Activated CD8-positive, alpha-beta memory T cell treated with anti-CD3 and anti-CD28 coated beads, Interleukin-2, amount 50 U/mL, for 1 hour (primary cell): ENCODE measurements around the gene MFF.

Experiments
- DNase-seq: peaks from one replicate; pipeline ENCODE4 v3.0.0-alpha.2; 2020; ENCODE audit errors: extremely low read depth

Gene MFF

DNA sequence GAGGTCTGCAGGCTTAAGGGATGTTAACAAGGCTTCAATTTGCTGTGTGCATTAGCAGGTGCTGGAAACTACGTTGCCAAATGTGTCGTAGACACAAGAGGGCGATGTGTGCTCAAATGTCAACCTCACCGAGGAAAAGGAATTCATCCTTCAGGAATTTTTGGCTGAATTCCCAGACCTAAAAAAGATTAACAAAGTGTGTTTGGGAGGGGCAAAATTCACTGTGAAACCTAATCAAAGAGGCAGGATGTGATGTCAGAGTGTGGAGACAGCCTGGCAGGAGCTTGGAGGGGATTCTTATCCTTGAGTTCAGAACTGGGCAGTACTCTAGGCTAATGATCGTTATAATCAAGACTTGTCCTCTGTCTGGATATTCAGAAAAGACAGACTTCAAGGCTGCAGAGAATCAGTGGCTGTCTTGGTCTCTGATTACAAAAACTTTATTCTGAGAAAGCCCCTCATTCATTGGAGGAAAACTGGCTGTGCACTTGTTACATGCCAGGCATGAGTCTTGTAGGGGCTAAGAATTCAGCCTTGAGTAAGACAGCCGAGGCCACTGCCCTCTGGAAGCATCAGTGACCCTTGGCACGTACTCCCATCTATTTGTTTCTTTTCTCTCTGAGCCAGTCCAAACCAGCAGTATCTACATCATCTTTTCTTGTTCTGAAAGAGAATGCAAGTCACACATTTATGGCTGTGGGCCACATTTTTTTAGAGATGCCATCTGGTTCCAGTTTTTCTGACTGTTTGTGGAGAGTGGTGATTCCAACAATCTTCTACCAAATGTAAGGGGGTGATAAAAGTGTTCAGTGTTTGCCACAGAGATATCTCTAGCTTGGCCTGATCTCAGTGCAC is 81.4 kb downstream of the MFF start:
- no peak for DNase-seq
